NCI-H1436 treated with DMSO at 0.1 percent for 48 hours (cell line): Measurements from ENCODE around the gene SUOX.
"Not testable (repeated sequence)": the region's sequence is repeated elsewhere in the genome, so short reads cannot be mapped to it uniquely, and the experiment has no call there.

Experiments used
- DNase-seq: peaks from one replicate; lab custom pipeline; 2025; lab: John Stamatoyannopoulos, UW

SUOX gene

DNA sequence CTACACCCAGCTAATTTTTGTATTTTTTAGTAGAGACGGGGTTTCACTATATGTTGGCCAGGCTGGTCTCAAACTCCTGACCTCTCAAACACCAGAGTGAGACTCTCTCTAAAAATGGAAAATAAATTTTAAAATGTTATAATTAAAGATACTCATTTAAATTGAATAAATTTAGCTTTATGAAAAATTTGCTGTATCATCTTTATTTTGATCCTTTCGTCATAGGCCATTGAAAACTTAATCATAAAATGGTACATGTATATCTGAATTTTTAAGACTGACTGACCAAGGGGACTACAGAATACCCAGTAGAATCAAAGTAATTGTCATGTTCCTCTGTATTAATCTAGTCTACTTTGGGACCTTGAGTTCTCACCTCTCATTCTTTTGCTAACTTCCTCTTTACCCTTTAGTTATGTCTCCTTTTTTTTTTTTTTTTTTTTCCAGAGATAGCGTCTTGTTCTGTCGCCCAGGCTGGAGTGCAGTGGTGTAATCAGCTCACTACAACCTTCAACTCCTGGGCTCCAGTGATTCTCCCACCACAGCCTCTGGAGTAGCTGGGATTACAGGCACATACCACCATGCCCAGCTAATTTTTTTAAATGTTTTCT lies 13.7 kb upstream of the SUOX start:
- no peak for DNase-seq

DNA sequence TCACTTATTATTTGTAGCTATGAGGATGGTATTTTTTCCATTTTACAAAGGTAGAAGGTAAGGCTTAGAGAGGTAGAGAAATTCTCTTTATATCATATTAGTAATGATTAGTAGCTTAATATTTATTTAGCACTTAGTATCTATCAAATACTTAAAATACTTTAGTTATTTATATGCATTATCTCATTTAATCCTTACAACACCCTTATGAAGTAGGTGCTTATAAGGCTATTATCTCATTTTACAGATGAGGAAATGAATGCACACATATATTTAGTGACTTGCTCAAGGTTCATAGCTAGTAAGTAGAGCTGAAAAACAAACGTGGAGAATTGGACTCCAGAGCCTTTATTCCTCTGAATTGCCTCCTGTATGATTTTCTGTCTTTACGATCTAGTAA lies 12.2 kb upstream of the SUOX start:
- DNase-seq: no peak

DNA sequence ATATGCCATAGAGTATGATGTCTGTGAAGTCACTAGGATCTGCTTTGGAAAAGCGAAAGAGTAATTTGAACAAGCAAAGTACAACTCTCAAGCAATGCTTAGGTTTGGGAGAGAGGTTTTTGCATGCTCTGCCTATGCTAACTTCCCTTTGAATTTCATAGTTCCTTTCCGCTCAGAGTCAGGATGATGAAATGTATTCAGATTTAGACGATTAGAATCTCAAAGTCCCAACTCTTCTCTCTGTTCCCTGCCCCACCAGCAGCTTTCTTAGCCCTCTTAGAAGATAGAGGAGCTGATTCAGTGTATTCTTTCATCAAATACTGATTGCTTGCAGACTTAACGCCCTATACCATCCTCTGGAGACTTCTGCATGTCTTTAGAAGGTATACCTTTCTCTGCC lies 11.7 kb upstream of the SUOX start:
- no peak for DNase-seq

DNA sequence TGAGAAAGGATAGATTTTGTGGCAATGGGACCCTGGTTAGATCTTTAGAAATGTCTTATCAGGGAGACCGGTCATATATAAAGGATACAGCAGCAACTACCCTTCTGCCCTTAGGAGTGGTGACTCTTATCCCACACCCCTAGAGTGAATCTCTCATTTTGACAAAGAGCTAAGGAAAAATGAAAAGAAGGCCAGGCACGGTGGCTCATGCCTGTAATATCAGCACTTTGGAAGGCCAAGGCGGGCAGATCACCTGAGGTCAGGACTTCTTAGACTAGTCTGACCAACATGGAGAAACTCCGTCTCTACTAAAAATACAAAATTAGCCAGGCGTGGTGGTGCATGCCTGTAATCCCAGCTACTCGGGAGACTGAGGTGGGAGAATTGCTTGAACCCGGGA lies 11.1 kb upstream of the SUOX start:
- not testable (repeated sequence) for DNase-seq

DNA sequence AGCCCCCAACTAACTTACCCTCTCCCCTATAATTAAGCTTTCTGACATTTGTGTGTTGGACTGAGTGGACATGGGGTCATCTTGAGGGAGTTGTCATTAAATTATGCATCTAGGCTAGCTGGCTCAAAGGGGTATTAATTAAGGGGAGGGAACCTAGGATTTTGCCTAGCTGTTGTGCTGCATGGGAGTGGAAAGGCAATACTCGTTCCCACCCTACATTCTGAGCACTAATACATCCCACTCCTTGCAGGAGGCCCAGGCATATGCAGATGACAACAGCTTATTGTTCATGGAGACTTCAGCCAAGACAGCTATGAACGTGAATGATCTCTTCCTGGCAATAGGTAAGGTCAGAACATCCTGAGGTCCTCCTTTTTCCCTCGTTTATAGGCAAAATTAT lies 6.0 kb upstream of the SUOX start:
- DNase-seq: no peak

DNA sequence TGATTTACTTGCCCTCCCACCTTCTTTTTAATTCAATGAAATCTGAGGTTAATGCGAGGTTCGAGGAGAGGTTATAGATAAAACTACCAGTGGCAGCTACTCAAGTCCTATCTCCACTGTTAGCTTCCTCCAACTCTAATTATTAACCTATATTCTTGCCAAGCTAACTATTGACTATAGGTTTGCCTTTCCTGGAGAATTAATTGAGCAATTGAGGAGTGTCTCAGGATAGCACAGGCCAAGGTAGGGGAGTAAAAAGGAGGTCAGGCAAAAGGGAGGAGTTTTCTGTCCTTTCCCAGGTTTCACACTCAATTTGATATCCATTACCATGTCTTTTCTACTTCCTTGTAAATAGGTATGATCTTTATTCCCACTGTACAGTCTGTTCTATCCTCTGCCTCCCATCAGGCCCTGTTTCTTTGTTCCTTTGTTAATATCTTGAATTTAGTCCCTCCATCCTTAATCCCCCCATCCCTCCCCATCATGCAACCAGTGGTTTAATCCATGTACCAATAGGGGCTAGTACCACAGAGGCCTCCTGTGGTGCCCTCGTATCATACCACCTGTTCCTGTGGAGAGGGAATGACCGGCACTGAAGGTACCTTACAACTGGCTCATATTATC lies 3.7 kb upstream of the SUOX start:
- DNase-seq: no peak

DNA sequence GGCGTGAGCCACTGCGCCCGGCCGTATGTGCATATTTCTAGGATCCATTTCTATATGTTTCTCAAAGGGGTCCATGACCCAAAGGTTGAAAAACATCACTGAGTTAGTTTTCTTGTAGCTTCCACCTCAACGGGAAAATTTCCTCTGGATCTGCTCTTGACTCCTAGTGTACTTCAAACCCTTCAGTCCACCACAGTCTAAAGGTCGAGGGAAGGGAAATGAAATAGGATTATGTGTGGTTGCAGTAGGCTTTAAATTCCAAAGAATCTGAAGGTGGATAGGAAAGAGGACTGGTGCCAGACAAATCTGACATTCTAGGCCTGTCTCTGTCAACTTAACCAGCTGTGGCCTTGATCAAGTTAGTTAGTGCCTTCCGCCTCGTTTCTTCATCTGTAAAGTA lies 1.7 kb upstream of the SUOX start:
- no peak for DNase-seq

DNA sequence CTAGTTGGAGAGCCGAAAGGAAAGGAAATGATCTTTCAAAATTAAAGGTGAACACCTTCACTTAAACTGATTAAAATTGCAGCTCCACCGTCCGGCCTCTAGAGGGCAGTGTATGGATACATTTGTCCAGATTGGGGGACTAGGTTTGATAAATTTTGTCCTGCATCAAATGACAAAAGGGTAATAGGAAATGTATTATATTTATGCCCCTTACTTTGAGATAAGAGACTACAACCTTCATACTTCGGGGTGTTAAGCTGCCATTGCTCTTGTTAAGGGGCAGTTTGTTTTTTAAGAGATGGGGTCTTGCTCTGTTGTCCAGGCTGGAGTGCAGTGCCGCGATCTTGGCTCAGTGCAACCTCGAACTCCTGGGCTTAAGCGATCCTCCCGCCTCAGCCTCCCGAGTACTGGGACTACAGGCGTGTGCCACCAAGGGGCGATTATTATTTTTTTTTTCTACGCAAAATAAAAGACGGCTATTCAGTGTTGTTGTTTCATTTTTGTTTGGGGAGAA lies 818 bp upstream of the SUOX start:
- DNase-seq: no peak

DNA sequence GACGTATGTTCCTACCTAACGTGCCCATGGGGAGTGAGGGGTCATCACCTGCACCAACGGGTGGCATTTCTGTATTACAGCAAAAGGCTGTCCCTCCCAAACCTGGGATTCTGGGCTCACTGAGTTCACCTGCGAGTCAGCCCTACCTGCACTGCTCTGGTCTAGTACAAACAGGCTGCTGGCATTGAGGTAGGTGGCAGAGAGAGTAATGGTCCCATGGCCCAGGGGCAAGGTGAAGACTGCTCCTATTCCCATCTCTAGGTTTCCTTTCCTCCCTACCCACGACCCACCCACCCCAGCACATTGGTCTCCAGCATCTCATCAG lies 421 bp downstream of the SUOX start:
- DNase-seq: no peak

DNA sequence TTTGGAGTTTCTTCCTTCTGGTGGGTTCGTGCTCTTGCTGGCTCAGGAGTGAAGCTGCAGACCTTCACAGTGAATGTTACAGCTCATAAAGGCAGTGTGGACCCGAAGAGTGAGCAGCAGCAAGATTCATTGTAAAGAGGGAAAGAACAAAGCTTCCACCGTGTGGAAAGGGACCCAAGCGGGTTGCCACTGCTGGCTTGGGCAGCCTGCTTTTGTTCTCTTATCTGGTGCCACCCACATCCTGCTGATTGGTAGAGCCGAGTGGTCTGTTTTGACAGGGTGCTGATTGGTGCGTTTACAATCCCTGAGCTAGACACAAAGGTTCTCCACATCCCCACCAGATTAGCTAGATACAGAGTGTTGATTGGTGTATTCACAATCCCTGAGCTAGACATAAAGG lies 2.4 kb downstream of the SUOX start:
- not testable (repeated sequence) for DNase-seq

DNA sequence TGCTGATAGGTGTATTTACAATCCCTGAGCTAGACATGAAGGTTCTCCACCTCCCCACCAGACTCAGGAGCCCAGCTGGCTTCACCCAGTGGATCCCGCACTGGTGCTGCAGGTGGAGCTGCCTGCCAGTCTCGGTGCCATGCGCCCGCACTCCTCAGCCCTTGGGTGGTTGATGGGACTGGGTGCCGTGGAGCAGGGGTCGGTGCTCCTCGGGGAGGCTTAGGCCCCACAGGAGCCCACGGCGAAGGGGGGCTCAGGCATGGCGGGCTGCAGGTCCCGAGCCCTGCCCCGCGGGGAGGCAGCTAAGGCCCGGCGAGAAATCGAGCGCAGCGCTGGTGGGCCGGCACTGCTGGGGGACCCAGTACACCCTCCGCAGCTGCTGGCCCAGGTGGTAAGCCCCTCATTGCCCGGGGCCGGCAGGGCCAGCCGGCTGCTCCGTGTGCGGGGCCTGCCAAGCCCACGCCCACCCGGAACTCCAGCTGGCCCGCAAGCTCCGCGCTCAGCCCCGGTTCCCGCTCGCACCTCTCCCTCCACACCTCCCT lies 3.0 kb downstream of the SUOX start:
- DNase-seq: not testable (repeated sequence)

DNA sequence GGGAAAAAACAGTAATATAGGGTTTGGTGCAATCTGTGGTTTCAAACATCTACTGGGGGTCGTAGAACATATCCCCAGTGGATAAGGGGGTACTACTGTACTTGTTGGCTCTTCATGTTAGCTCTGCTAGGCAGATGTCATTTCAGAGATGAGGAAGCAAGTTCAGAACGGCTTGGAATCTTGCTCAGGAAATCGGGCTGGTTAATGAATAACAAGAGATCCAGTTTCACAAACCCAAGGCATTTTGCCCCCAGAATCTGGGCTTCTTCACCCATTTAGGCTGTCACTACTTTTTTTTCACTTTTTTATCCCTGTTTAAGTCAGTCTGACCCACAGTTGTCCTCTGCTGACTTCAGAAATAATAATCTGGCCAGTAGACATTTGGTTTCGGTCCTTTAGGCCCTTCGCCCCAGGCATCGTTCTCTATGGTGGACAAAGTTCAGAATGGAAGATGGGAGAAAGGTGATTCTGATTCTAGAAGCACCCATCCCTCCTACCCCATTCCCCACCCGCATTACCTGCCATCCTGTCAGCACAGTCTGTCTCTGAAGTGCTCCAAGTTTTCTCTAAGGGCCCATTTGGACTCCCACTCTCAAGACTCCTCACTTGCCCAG lies 4.5 kb downstream of the SUOX start:
- no peak for DNase-seq

DNA sequence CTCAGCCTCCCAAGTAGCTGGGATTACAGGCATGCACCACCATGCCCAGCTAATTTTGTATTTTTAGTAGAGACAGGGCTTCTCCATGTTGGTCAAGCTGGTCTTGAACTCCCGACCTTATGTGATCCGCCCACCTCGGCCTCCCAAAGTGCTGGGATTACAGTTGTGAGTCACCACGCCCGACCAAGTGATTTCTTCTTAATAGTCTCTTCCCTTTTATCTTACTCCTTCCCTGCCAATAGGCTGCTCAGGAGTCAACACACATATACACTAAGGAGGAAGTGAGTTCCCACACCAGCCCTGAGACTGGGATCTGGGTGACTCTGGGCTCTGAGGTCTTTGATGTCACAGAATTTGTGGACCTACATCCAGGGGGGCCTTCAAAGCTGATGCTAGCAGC lies 6.3 kb downstream of the SUOX start:
- not testable (repeated sequence) for DNase-seq

DNA sequence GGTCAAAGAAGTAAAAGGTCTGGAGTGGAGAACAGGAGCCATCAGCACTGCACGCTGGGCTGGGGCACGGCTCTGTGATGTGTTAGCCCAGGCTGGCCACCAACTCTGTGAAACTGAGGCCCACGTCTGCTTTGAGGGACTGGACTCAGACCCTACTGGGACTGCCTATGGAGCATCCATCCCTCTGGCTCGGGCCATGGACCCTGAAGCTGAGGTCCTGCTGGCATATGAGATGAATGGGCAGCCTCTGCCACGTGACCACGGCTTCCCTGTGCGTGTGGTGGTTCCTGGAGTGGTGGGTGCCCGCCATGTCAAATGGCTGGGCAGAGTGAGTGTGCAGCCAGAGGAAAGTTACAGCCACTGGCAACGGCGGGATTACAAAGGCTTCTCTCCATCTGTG lies 7.1 kb downstream of the SUOX start:
- DNase-seq: no peak

DNA sequence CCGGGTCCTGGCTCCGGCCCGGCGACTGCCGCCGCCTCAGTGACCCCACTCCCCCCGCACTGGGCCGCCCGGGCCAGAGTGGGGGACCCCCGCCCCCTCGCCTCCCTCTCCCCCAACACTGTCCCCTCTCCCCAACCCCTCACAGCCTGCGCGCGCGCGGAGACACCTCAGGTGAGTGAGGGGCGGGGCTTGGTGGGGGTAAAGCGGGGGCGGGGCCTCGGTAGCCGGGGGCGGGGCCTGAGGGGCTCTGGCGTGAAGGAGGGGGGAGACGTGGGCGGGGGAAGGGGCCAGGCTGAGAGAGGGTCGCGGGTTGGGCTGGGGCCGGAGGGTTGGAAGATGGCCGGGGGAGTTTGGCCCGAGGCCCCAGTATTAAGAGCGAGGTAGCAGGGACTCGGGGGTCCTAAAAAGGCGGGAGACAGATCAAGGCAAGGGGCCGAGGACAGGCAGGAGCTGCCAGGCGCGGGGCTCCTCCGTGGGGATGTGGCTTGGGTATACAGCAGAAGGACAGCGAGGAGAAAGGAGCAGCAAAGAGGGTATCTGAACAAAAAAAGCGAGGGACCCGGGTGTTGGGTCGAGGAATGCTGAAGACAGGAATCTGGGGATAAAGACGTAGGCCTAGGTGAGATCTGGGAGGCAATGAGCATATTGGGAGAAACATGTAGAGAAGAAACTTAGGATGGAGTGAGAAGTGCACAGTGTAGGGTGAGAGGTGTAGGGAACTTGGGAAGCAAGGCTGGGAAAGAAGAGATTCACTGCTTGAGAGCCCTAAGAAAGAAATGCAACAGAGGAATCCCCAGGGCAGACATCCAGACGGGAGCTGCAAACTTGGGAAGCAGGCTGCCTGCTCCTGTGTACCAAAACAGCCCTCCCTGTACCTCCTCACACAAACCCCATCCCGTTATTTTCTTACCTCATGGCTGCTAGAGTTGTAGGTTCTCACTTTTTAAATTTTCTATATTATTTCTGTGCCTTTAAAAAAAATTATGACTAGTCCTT lies 10.8 kb downstream of the SUOX start:
- no peak for DNase-seq

DNA sequence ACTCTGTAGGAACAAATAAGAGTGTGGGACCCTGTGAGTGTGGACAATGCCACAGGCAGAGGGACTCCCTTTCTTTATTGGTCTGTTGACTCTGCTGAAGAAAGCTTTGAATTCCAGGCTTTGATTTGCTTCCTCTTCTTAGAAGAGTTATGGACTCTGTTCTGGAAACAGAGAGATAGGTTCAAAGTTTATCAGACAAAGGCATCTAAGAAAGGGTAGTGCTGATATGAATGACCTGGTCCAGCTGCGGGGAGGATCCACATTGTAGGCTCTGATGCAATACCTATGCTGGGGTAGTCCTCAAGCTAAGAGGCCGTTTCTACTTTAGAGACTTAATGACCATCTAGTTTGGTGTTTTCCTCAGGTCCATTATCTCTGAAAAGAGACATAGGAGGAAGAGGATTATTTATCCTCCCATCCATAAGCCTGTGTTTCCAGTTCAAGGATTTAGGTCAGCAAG lies 13.1 kb downstream of the SUOX start:
- DNase-seq: no peak

DNA sequence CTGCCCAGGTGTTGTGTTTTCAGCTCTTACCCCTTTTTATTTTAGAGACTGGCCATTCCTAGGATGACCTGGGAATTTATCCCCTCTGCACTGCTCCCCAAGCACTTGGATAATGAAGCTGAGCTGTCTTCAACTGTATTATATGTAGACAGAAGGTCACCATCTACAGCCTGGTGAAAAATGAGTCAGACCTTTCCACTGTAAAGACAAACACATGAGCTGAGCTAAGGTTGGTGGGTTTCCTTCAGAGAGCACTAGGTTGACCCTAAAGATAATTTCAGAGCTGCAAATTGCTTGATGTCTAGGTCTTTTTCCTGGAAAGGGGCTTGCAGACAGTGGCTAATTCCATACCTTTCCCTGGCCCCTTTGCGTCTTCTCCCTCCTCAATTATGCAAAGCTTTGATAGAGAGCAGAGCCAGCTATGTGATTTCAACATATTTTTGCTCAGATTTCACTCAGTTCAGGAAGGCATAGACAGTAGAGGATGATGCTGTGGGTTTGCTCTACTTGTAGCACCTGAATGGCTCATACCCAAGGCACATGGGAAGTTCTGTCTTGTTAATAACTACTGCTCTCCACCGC lies 14.5 kb downstream of the SUOX start:
- DNase-seq: no peak

DNA sequence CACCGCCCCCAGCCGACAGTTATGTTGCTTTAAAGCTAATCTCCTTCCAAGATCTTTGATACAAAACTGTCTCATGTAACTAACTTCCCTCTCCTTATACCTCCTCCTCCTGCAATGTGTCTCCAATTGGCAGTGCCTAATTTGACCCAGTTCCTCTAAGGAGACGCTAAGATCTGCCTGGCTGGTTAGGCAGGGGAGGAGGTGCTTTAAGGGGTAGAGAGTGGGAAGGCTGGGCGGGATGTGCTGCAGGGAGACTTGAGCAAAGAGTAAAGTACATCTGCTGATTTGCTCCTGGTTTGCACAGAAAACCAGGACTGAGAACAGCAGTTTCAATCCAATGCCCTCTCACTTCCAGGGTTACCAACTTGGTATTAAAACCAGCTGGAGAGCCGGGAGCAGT lies 16.4 kb downstream of the SUOX start:
- no peak for DNase-seq

DNA sequence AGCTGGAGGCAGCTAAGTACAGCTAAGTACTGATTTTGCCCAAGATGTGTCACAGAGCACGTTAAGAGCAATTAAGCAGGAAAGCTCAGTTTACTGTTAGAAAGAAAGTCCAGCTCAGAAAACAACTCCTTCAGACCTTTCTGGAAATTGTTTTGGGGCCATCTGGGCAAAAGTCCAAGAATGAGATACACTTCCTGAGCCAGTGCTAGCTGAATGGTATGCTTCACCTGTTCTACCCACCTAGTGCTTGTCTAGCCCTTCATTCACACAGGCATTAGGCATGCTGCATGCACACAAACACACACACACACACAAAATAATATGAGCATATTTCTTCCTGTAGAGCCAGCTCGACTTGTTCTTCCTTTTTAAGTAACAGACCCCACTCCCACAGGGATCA lies 17.1 kb downstream of the SUOX start:
- no peak for DNase-seq

DNA sequence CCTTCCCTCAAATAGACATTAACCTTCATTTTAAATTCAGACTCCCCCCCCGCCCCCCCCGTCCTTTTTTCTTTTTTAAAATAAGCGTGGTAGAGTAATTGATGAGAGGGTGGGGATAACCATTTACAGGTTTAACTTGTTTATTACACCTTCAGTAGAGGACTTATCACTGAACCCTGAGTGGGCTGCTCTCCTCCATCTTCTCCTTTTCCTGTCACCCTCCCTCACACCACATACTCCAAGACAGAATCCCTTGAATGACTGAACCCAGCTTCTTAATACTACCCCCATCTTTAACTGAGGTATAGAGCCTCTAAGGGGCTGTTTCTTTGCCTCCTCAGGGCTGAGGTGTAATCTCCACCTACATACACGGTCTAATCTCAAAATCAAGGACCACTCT lies 20.1 kb downstream of the SUOX start:
- DNase-seq: no peak

DNA sequence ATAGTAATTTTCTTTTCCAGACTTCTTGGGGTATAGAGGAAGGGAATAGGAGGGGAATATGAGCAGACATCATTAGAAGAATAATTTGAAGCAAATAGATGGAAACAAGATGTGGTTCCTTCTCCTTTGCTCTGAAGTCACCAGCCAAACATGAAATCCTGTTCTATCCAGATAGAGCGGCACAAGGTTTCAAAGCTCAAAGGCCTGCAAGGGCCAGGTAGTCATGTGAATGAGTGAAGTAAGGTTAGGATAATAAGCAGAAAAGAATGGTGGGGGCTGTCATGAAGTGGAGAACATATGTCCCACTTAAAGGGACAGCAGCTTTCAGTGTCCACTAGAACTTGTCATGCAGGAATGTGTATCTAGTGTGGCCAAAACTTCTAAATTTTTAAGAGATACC lies 21.3 kb downstream of the SUOX start:
- DNase-seq: no peak
